AG04449 (cell line): ENCODE data around the gene OR1Q1.

Source experiments
- CTCF ChIA-PET: fragments of 350-600 bp; formaldehyde crosslinking; extraction: SDS; loops from one replicate; lab custom pipeline; 2021; ENCODE audit warnings: antibody characterized with exemption; lab: Yijun Ruan, JAX
- POLR2A ChIA-PET: fragments of 400-600, 350-600 bp; formaldehyde crosslinking; extraction: SDS; loops from one replicate; lab custom pipeline; 2020; ENCODE audit warnings: antibody characterized with exemption, inconsistent platforms; lab: Yijun Ruan, JAX
- DNase-seq: peaks from one replicate; pipeline ENCODE4 v3.0.0-alpha.2; 2010; ENCODE audit warnings: low read depth, low spot score
- H3K4me3 ChIP-seq: 2 replicates; pipeline ENCODE4 v1.5.1; 2011; ENCODE audit warnings: low read depth, mild to moderate bottlenecking, control low read depth, low read length
- TF ChIP-seq, protein P1 (sequence below): IDR thresholded peaks from one replicate; pipeline ENCODE4 v1.5.1; 2011; ENCODE audit warnings: mild to moderate bottlenecking, moderate library complexity, low read length, control low read depth, inconsistent platforms; ENCODE audit not compliant: insufficient read depth; ENCODE audit errors: missing control alignments

OR1Q1 gene

DNA sequence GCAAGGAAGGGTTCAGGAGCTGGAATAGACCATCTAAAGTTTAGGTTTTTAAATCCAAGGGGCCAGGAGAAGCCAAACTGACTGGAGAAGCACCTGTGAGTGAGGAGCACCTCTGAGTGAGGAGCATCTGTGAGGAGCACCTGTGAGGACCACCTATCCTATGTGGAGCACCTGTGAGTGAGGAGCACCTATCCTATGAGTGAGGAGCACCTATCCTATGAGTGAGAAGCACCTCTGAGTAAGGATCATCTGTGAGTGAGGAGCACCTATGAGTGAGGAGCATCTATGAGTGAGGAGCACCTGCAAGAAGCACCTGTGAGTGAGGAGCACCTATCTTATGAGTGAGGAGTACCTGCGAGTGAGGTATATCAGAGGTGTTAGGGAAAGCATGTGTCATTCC, 8.0 kb upstream of the OR1Q1 start:
- TF ChIP-seq, protein P1, sequence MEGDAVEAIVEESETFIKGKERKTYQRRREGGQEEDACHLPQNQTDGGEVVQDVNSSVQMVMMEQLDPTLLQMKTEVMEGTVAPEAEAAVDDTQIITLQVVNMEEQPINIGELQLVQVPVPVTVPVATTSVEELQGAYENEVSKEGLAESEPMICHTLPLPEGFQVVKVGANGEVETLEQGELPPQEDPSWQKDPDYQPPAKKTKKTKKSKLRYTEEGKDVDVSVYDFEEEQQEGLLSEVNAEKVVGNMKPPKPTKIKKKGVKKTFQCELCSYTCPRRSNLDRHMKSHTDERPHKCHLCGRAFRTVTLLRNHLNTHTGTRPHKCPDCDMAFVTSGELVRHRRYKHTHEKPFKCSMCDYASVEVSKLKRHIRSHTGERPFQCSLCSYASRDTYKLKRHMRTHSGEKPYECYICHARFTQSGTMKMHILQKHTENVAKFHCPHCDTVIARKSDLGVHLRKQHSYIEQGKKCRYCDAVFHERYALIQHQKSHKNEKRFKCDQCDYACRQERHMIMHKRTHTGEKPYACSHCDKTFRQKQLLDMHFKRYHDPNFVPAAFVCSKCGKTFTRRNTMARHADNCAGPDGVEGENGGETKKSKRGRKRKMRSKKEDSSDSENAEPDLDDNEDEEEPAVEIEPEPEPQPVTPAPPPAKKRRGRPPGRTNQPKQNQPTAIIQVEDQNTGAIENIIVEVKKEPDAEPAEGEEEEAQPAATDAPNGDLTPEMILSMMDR: no peak
- H3K4me3 ChIP-seq: no peak overlapping the region
- ChIA-PET POLR2A (no interaction called here), CTCF (no interaction called here)
- DNase-seq: no peak

- CTCF ChIA-PET: no interaction called here
Measured at GRCh38 chr9:122609804-122610203, 4.7 kb upstream of the OR1Q1 start.

GRCh38 chr9:122619996-122620395, 5.5 kb downstream of the OR1Q1 start:
- POLR2A ChIA-PET: no interaction called here
- DNase-seq: no peak
- TF ChIP-seq, protein P1: no peak
- CTCF ChIA-PET: no interaction called here
- H3K4me3 ChIP-seq: no peak overlapping the region

More at GRCh38 chr9:122609804-122610203, 4.7 kb upstream of the OR1Q1 start:
- no peak for DNase-seq
- no peak overlapping the region for H3K4me3 ChIP-seq
- TF ChIP-seq, protein P1: no peak
- POLR2A ChIA-PET: no interaction called here

DNA sequence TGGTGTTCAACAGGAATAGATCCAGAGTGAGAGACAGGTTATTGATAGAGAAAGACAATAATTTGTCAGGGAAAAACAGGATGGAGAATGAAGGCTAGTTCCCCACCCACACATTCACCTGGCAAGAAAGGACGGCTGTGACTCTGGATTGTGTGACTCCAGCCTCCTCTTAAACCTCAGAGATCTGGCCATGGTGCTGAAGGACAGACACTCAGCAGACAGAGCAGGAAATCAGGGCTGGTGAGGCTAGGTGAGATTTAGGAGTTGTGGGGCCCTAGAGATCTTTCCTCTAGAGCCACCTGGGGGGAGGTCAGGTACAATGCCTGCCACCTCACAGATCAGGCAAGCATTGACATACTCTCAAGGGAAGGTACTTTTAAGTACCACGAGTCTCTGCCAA, 27.7 kb downstream of the OR1Q1 start:
- no peak overlapping the region for H3K4me3 ChIP-seq
- ChIA-PET CTCF (no interaction called here), POLR2A (no interaction called here)
- TF ChIP-seq, protein P1: no peak
- DNase-seq: no peak

DNA sequence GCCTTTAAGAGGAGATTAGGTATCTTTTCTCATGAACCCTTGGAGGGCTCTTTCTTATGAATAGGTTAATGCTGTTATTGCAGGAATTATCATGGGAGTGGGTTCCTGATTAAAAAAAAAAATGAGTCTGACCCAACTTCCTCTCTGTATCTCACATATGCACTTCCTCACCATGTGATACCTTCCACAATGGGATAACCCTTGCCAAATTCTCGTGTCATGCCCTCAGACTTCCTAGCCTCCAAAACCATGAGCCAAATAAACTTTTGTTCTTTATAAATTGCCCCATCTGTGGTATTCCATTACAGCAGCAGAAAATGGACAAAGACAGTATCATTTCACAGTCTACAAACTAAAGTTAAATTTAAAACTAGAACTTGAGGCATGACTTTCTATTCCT, 41.8 kb downstream of the OR1Q1 start:
- TF ChIP-seq, protein P1: no peak
- ChIA-PET CTCF (no interaction called here), POLR2A (no interaction called here)
- DNase-seq: no peak
- no peak overlapping the region for H3K4me3 ChIP-seq

DNA sequence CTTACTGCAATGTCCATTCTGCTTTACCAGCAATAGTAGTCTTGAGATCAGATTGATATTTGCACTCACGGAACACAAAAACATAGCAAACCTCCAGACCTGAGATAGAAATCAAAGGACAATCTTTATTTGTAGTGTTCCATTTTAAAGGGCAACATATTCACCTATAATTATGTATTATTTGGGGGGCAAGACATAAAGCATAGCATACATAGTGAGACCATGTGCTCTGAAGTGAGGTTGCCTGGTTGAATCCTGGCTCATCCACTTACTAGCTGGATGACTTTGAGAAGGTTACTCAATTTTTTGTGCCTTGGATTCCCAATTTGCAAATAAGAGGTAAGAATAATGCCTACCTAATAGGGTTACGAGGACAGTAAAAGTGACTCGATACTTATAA, 43.0 kb downstream of the OR1Q1 start, which contains the start of gene OR1B1:
OR1B1 (minus strand) TSS at position 101 of the 400 bp plus-strand sequence.
- no peak for DNase-seq
- POLR2A ChIA-PET: no interaction called here
- H3K4me3 ChIP-seq: no peak within 1 kb of the TSS
- CTCF ChIA-PET: no interaction called here
- TF ChIP-seq, protein P1: no peak
